HepG2 (cell line): Measurements from ENCODE around the gene SEMA4C. TPM values are rescaled to one million over a fixed set of nuclear protein-coding genes. Genes with fewer than 3 reads are reported as not detected.

Experiments used
- ADNP ChIP-seq: sonication (generic); formaldehyde crosslinking; IDR thresholded peaks from 2 replicates; pipeline ENCODE4 v1.4.0; 2020; ENCODE audit warnings: missing genetic modification reagents
- ATAD3A ChIP-seq: sonication (generic); formaldehyde crosslinking; IDR thresholded peaks from 2 replicates; pipeline ENCODE4 v1.4.0; 2020; ENCODE audit warnings: missing genetic modification reagents
- DMAP1 ChIP-seq: IDR thresholded peaks from 2 replicates; pipeline ENCODE4 v1.6.1; 2016
- EP300 ChIP-seq, 3 experiments: sonication (generic) in 1 of 3; formaldehyde crosslinking in 1 of 3; IDR thresholded peaks; 2 replicates each; pipeline versions ENCODE4 v1.5.1 to v1.6.1; 2011 to 2020; ENCODE audit warnings: low read depth in 2 of 3, low read length in 2 of 3, borderline replicate concordance in 1 of 3, improper control_type of control experiment in 1 of 3, mild to moderate bottlenecking in 1 of 3, missing genetic modification reagents in 1 of 3, moderate library complexity in 1 of 3
- HOXA7 ChIP-seq: sonication (generic); formaldehyde crosslinking; IDR thresholded peaks from 2 replicates; pipeline ENCODE4 v1.8.1; 2022; ENCODE audit warnings: mild to moderate bottlenecking, missing genetic modification reagents, moderate library complexity
- MAFK ChIP-seq, 2 experiments: IDR thresholded peaks in 1 of 2; conservative IDR thresholded peaks in 1 of 2; 2 replicates each; pipeline ENCODE4 v1.6.1; 2011; ENCODE audit warnings: improper control_type of control experiment in 2 of 2, low read length in 2 of 2
- MED13 ChIP-seq: sonication (generic); formaldehyde crosslinking; IDR thresholded peaks from 2 replicates; pipeline ENCODE4 v1.5.0; 2020; ENCODE audit warnings: missing genetic modification reagents
- RBAK ChIP-seq: sonication (generic); formaldehyde crosslinking; IDR thresholded peaks from 2 replicates; pipeline ENCODE4 v1.5.1; 2020; ENCODE audit warnings: mild to moderate bottlenecking, missing genetic modification reagents
- RBFOX2 ChIP-seq: fragments of 200-400 bp; formaldehyde crosslinking; IDR thresholded peaks from 2 replicates; pipeline ENCODE4 v1.6.1; 2017; ENCODE audit warnings: low read depth, mild to moderate bottlenecking, low read length
- SMAD1 ChIP-seq: sonication (generic); formaldehyde crosslinking; IDR thresholded peaks from 2 replicates; pipeline ENCODE4 v1.4.0; 2020; ENCODE audit warnings: missing genetic modification reagents, low read depth, mild to moderate bottlenecking, borderline replicate concordance
- SPEN ChIP-seq: sonication (generic); formaldehyde crosslinking; IDR thresholded peaks from 2 replicates; pipeline ENCODE4 v1.5.1; 2020; ENCODE audit warnings: low read depth, mild to moderate bottlenecking, missing genetic modification reagents
- TSC22D2 ChIP-seq: sonication (generic); formaldehyde crosslinking; IDR thresholded peaks from 2 replicates; pipeline ENCODE4 v1.5.1; 2020; ENCODE audit warnings: missing genetic modification reagents, mild to moderate bottlenecking, borderline replicate concordance
- ZBTB3 ChIP-seq: sonication (generic); formaldehyde crosslinking; IDR thresholded peaks from 2 replicates; pipeline ENCODE4 v1.4.0; 2020; ENCODE audit warnings: low read depth, mild to moderate bottlenecking, moderate library complexity, missing genetic modification reagents, borderline replicate concordance
- ZNF160 ChIP-seq: sonication (generic); formaldehyde crosslinking; IDR thresholded peaks from 2 replicates; pipeline ENCODE4 v1.8.0; 2022; ENCODE audit warnings: mild to moderate bottlenecking, inconsistent platforms, missing genetic modification reagents
- ZNF234 ChIP-seq: sonication (generic); formaldehyde crosslinking; conservative IDR thresholded peaks from 2 replicates; pipeline ENCODE4 v1.5.1; 2020; ENCODE audit warnings: mild to moderate bottlenecking, missing genetic modification reagents
- ZNF343 ChIP-seq: sonication (generic); formaldehyde crosslinking; IDR thresholded peaks from 2 replicates; pipeline ENCODE4 v1.4.0; 2020; ENCODE audit warnings: mild to moderate bottlenecking, missing genetic modification reagents
- ZNF496 ChIP-seq: sonication (generic); formaldehyde crosslinking; IDR thresholded peaks from 2 replicates; pipeline ENCODE4 v1.8.1; 2023; ENCODE audit warnings: mild to moderate bottlenecking, moderate library complexity, missing genetic modification reagents; ENCODE audit not compliant: insufficient replicate concordance
- ZNF678 ChIP-seq: sonication (generic); formaldehyde crosslinking; IDR thresholded peaks from 2 replicates; pipeline ENCODE4 v1.4.0; 2020; ENCODE audit warnings: mild to moderate bottlenecking, missing genetic modification reagents
- polyA plus RNA-seq, 8 experiments: library from polyadenylated mRNA; depleted of rRNA in 3 of 8; stranded (reverse) in 7 of 8; unstranded in 1 of 8; fragments of >200 nt; fragmentation: Illumina TruSeq in 4 of 8; extraction: Trizol in 4 of 8; gene quantifications; 2 replicates each; pipeline versions ENCODE4 v1.2.1 to v1.2.3, GENCODE V29; 2011 to 2016; ENCODE audit warnings: low read depth in 4 of 8, missing spikeins in 1 of 8, mixed read lengths in 1 of 8; ENCODE audit not compliant: insufficient read depth in 1 of 8
- total RNA-seq, 5 experiments: library from RNA; depleted of rRNA; stranded (reverse); fragments of >200 nt; fragmentation: Illumina TruSeq; extraction: Trizol; gene quantifications; 2 replicates each; pipeline ENCODE4 v1.2.3, GENCODE V29; 2016; ENCODE audit warnings: low read depth in 1 of 5
- TF ChIP-seq, protein P1 (sequence below), 2 experiments: IDR thresholded peaks; 2 replicates each; pipeline ENCODE4 v1.6.1; 2011 to 2012; ENCODE audit warnings: low read length in 2 of 2, borderline replicate concordance in 1 of 2, low read depth in 1 of 2, mild to moderate bottlenecking in 1 of 2, moderate library complexity in 1 of 2
- TF ChIP-seq, protein P2 (sequence below): sonication (generic); formaldehyde crosslinking; IDR thresholded peaks from 2 replicates; pipeline ENCODE4 v1.4.0; 2020; ENCODE audit warnings: missing genetic modification reagents
- TF ChIP-seq, protein P3 (sequence below): sonication (generic); formaldehyde crosslinking; IDR thresholded peaks from 2 replicates; pipeline ENCODE4 v1.4.0; 2020; ENCODE audit warnings: missing genetic modification reagents, borderline replicate concordance

The SEMA4C gene
- total and polyA plus RNA-seq, 2 of the 13 experiments (the other 11 are each of a cell fraction or from before 2014, with no cell fraction given): 25.9 to 46.6 TPM

DNA sequence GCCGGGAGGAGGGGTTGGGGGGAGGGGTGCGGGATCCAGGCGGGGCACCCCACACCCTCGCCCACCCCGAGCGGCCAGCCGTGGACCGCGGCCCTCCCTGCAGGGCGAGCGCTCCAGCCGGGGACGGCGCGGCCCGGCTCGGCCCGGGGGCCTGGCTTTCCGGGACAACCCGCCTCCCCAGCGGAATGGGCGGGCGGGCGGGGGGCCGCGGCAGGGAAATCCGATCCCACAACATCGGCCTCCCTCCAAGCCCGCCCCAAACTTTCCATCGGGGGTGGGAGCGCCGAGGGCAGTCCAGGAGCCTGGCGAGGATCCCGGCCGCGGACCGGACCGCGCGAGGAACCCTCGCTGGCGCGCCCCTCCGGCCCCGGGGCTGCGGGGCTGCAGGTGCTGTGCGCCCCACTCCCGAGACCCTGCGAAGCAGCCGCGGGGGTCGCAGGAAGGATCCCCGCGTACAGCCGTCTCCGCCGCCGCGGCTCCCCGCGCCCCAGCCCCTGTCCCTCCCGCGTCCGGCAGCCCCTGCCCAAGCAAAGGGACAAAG lies 529 bp downstream of the SEMA4C start (continued):
- TF ChIP-seq, protein P1, sequence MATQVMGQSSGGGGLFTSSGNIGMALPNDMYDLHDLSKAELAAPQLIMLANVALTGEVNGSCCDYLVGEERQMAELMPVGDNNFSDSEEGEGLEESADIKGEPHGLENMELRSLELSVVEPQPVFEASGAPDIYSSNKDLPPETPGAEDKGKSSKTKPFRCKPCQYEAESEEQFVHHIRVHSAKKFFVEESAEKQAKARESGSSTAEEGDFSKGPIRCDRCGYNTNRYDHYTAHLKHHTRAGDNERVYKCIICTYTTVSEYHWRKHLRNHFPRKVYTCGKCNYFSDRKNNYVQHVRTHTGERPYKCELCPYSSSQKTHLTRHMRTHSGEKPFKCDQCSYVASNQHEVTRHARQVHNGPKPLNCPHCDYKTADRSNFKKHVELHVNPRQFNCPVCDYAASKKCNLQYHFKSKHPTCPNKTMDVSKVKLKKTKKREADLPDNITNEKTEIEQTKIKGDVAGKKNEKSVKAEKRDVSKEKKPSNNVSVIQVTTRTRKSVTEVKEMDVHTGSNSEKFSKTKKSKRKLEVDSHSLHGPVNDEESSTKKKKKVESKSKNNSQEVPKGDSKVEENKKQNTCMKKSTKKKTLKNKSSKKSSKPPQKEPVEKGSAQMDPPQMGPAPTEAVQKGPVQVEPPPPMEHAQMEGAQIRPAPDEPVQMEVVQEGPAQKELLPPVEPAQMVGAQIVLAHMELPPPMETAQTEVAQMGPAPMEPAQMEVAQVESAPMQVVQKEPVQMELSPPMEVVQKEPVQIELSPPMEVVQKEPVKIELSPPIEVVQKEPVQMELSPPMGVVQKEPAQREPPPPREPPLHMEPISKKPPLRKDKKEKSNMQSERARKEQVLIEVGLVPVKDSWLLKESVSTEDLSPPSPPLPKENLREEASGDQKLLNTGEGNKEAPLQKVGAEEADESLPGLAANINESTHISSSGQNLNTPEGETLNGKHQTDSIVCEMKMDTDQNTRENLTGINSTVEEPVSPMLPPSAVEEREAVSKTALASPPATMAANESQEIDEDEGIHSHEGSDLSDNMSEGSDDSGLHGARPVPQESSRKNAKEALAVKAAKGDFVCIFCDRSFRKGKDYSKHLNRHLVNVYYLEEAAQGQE (IDR thresholded peaks at IDR 0.05; ENCODE audit: borderline replicate concordance in 1 of 2, low read depth in 1 of 2, low read length in 2 of 2): no peak
- no peak for TF ChIP-seq MAFK (conservative IDR thresholded peaks at IDR 0.05 in 1 of 2, IDR thresholded peaks at IDR 0.05 in 1 of 2; ENCODE audit: low read length in 2 of 2)
- TF ChIP-seq TSC22D2: no peak
- no peak for TF ChIP-seq ADNP (CRISPR knock-in tag)
- no peak for TF ChIP-seq EP300 (IDR thresholded peaks at IDR 0.05; ENCODE audit: low read depth in 2 of 2, low read length in 2 of 2)
- no peak for TF ChIP-seq EP300 (CRISPR knock-in tag; IDR thresholded peaks at IDR 0.05; ENCODE audit: borderline replicate concordance)
- TF ChIP-seq ZNF496 (CRISPR knock-in tag): no peak
- TF ChIP-seq SPEN: no peak
- no peak for TF ChIP-seq ATAD3A (CRISPR knock-in tag)
- TF ChIP-seq, protein P2, sequence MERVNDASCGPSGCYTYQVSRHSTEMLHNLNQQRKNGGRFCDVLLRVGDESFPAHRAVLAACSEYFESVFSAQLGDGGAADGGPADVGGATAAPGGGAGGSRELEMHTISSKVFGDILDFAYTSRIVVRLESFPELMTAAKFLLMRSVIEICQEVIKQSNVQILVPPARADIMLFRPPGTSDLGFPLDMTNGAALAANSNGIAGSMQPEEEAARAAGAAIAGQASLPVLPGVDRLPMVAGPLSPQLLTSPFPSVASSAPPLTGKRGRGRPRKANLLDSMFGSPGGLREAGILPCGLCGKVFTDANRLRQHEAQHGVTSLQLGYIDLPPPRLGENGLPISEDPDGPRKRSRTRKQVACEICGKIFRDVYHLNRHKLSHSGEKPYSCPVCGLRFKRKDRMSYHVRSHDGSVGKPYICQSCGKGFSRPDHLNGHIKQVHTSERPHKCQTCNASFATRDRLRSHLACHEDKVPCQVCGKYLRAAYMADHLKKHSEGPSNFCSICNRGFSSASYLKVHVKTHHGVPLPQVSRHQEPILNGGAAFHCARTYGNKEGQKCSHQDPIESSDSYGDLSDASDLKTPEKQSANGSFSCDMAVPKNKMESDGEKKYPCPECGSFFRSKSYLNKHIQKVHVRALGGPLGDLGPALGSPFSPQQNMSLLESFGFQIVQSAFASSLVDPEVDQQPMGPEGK (CRISPR knock-in tag): peak; percentile 58; the same call in 1 of the 2 replicates
- TF ChIP-seq MED13 (CRISPR knock-in tag): 0 out of 2 replicates have a peak, but pooled peaks have one; percentile 30
- no peak for TF ChIP-seq ZBTB3 (CRISPR knock-in tag)
- TF ChIP-seq ZNF343 (CRISPR knock-in tag): 0 out of 2 replicates have a peak, but pooled peaks have one; percentile 32
- TF ChIP-seq ZNF234 (CRISPR knock-in tag): 0 out of 2 replicates have a peak, but pooled peaks have one; percentile 17
- no peak for TF ChIP-seq RBAK
- no peak for TF ChIP-seq HOXA7 (CRISPR knock-in tag)
- TF ChIP-seq, protein P3, sequence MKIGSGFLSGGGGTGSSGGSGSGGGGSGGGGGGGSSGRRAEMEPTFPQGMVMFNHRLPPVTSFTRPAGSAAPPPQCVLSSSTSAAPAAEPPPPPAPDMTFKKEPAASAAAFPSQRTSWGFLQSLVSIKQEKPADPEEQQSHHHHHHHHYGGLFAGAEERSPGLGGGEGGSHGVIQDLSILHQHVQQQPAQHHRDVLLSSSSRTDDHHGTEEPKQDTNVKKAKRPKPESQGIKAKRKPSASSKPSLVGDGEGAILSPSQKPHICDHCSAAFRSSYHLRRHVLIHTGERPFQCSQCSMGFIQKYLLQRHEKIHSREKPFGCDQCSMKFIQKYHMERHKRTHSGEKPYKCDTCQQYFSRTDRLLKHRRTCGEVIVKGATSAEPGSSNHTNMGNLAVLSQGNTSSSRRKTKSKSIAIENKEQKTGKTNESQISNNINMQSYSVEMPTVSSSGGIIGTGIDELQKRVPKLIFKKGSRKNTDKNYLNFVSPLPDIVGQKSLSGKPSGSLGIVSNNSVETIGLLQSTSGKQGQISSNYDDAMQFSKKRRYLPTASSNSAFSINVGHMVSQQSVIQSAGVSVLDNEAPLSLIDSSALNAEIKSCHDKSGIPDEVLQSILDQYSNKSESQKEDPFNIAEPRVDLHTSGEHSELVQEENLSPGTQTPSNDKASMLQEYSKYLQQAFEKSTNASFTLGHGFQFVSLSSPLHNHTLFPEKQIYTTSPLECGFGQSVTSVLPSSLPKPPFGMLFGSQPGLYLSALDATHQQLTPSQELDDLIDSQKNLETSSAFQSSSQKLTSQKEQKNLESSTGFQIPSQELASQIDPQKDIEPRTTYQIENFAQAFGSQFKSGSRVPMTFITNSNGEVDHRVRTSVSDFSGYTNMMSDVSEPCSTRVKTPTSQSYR (CRISPR knock-in tag): no peak
- TF ChIP-seq ZNF678 (CRISPR knock-in tag): no peak
- 0 out of 2 replicates have a peak, but pooled peaks have one; percentile 12 for TF ChIP-seq SMAD1 (CRISPR knock-in tag)
- TF ChIP-seq RBFOX2: peak; percentile 7; the same call in 1 of the 2 replicates
- TF ChIP-seq DMAP1 (CRISPR knock-in tag): peak; percentile 24
- peak; percentile 24; the same call in 1 of the 2 replicates for TF ChIP-seq ZNF160 (CRISPR knock-in tag)
